Measurements from ENCODE around the gene EARS2. TPM values are rescaled to one million over a fixed set of nuclear protein-coding genes. Genes with fewer than 3 reads are reported as not detected.

The EARS2 gene
- total and polyA plus RNA-seq, 2 of the 8 experiments (the other 6 are each of a cell fraction or from before 2014, with no cell fraction given), result 47.8 to 111 TPM

DNA sequence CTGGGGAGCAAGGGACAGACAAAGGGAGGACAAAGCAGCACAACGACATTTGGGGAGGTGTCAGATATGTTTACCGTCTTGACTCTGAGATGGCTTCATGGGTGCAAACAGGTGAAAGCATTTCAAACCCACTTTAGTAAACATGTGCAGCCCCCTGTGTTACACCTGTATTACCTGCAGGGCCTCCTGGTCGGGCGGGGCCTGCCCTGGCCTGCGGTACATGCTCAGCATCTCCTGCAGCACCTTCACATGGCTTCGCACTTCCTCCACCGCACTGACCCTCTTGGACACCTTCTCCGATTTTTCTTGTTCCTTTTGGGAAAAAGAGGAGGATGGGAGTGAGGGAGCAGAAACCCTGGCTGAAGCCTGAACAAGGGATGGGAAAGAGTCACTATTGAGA lies 71.3 kb downstream of the EARS2 start (continued):
- TF ChIP-seq SIX5 (IDR thresholded peaks at IDR 0.05; ENCODE audit: low read depth, low read length) (no peak), CBX8 (IDR thresholded peaks at IDR 0.05; ENCODE audit: borderline replicate concordance, low read depth, low read length) (no peak), BACH1 (IDR thresholded peaks at IDR 0.05; ENCODE audit: low read length) (no peak), YY1 (IDR thresholded peaks at IDR 0.05; ENCODE audit: low read depth, low read length) (no peak), CREB1 (IDR thresholded peaks at IDR 0.05) (no peak), POU5F1 (IDR thresholded peaks at IDR 0.05; ENCODE audit: low read depth, low read length) (no peak), JUN (IDR thresholded peaks at IDR 0.05; ENCODE audit: low read depth, low read length) (no peak), ASH2L (IDR thresholded peaks at IDR 0.05; ENCODE audit: low read length) (no peak), SP4 (IDR thresholded peaks at IDR 0.05; ENCODE audit: low read length) (no peak)
